ENCODE data around the gene MAP3K6. TPM values are rescaled to one million over a fixed set of nuclear protein-coding genes. Genes with fewer than 3 reads are reported as not detected.
A peak's percentile ranks its signal among the peaks of the same experiment; 100 is the strongest.

Gene MAP3K6
- total RNA-seq, 1 experiment from 2014 or later, result 7.7 TPM

DNA sequence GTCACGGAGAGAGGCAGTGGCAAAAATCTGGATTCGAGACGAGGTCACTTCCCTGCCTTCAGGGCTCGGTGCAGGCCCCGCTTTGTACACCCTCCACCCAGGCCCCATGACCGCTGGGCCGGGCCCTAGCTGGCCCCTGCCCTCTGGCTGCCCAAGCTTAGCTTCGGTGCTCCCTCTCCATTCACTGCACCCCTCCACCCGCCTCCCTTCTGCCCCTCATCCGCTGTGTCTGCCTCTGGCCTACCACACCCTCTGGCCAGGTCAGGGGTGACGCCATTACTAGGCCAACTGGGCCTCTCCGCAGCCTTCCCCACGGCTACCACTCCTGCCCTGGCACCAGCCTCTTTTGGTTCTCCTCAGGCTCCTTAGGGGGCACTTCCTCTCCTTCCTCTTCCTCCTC is 16.9 kb upstream of the MAP3K6 start:
- H3K79me1 ChIP-seq (ENCODE audit: insufficient read depth, low read depth, low read length, poor library complexity, severe bottlenecking), result no peaks in the 10 kb centered on the region
- WGBS (ENCODE audit: extremely low coverage, insufficient read length, low lambda C conversion rate), result no CpG with 5 or more reads among the region's 13 CpGs
- H3K27me3 ChIP-seq (ENCODE audit: insufficient read depth, low read length), result no peaks in the 10 kb centered on the region
- no peaks in the 10 kb centered on the region; a peak in 2 of 5 replicates for H3K9me3 Mint-ChIP-seq
- no peak overlapping the region for H3K4ac ChIP-seq (ENCODE audit: low read depth, low read length)
- H4K5ac ChIP-seq (ENCODE audit: insufficient read length, low read depth, low read length), result no peak overlapping the region
- H3K27ac Mint-ChIP-seq, result no peak overlapping the region; a peak in 1 of 7 replicates
- H3K18ac ChIP-seq (ENCODE audit: insufficient read length, low read depth, low read length), result no peak overlapping the region
- no peak overlapping the region for H2BK120ac ChIP-seq (ENCODE audit: low read depth, low read length, poor library complexity, severe bottlenecking)
- no peaks in the 10 kb centered on the region for H4K20me1 ChIP-seq (ENCODE audit: control insufficient read depth, insufficient read depth, insufficient read length)
- no peak overlapping the region for H2BK5ac ChIP-seq (ENCODE audit: insufficient read length, low read length)
- no peak overlapping the region for H2BK20ac ChIP-seq (ENCODE audit: low read depth, low read length, poor library complexity, severe bottlenecking)
- no peak overlapping the region for H2BK12ac ChIP-seq (ENCODE audit: insufficient read length, low read depth, low read length)
- peak overlapping the region in 1 of 2 experiments; percentile 64; a peak in 2 of 5 replicates for H3K4me3 Mint-ChIP-seq
- H3K36me3 Mint-ChIP-seq (ENCODE audit: insufficient read depth in 1 of 3, low read depth in 3 of 3), result no peaks in the 10 kb centered on the region; a peak in 1 of 7 replicates
- no peak overlapping the region for H2BK15ac ChIP-seq (ENCODE audit: low read depth, low read length)
- H3K9ac ChIP-seq (ENCODE audit: extremely low read depth, insufficient read length, low read length), result no peak overlapping the region
- H3K56ac ChIP-seq (ENCODE audit: insufficient read length, low read depth, low read length), result no peak overlapping the region
- no peak overlapping the region for H3T11ph ChIP-seq (ENCODE audit: low read length)
- H2AK5ac ChIP-seq (ENCODE audit: insufficient read length, low read length), result no peak overlapping the region
- H4K8ac ChIP-seq (replicated peaks; ENCODE audit: insufficient read length, low read depth, low read length), result no peak overlapping the region
- peaks cover 8 to 12% of the 10 kb centered on the region in 2 experiments for H3K4me1 Mint-ChIP-seq
- H3K23me2 ChIP-seq (ENCODE audit: insufficient read length, low read depth, low read length, poor library complexity, severe bottlenecking), result peaks cover 6% of the 10 kb centered on the region
- H3K79me2 ChIP-seq (ENCODE audit: insufficient read depth, low read length), result no peaks in the 10 kb centered on the region
- no peak overlapping the region; the same call in 1 of the 2 replicates for H3K14ac ChIP-seq (ENCODE audit: insufficient read depth, low read length)
- TF ChIP-seq, protein P1, sequence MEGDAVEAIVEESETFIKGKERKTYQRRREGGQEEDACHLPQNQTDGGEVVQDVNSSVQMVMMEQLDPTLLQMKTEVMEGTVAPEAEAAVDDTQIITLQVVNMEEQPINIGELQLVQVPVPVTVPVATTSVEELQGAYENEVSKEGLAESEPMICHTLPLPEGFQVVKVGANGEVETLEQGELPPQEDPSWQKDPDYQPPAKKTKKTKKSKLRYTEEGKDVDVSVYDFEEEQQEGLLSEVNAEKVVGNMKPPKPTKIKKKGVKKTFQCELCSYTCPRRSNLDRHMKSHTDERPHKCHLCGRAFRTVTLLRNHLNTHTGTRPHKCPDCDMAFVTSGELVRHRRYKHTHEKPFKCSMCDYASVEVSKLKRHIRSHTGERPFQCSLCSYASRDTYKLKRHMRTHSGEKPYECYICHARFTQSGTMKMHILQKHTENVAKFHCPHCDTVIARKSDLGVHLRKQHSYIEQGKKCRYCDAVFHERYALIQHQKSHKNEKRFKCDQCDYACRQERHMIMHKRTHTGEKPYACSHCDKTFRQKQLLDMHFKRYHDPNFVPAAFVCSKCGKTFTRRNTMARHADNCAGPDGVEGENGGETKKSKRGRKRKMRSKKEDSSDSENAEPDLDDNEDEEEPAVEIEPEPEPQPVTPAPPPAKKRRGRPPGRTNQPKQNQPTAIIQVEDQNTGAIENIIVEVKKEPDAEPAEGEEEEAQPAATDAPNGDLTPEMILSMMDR (conservative IDR thresholded peaks at IDR 0.05), result no peak
- H3K9me3 ChIP-seq (ENCODE audit: control insufficient read depth, low read depth, low read length), result no peaks in the 10 kb centered on the region
- H3K27me3 Mint-ChIP-seq (ENCODE audit: low read depth), result peaks cover 27% of the 10 kb centered on the region
- no peak for DNase-seq
- no peak overlapping the region for H2AFZ ChIP-seq (ENCODE audit: low read length)
- peak overlapping the region; percentile 57 for H3K4me2 ChIP-seq (ENCODE audit: insufficient read depth, insufficient read length, low read length)
- H4K91ac ChIP-seq (ENCODE audit: insufficient read length, low read depth, low read length), result no peak overlapping the region
- no peaks in the 10 kb centered on the region for H3K4me1 ChIP-seq (ENCODE audit: insufficient read depth, low read length)
- H3K27ac ChIP-seq (ENCODE audit: insufficient read length, low read depth, low read length), result no peak overlapping the region
- H3K23ac ChIP-seq (ENCODE audit: insufficient read length, low read depth, low read length), result no peak overlapping the region

Measured in H9 (cell line).